H9 (cell line): ENCODE data around the gene RAI2. TPM values are rescaled to one million over a fixed set of nuclear protein-coding genes. Genes with fewer than 3 reads are reported as not detected.

ENCODE experiments used
- DNase-seq: peaks from one replicate; pipeline ENCODE4 v3.0.0-alpha.2; 2017
- H2AFZ ChIP-seq: one replicate; pipeline ENCODE4 v1.6.1; 2013; ENCODE audit warnings: mild to moderate bottlenecking, low read length, control low read depth, moderate library complexity
- H2AK5ac ChIP-seq: 2 replicates; pipeline ENCODE4 v1.6.1; 2013; ENCODE audit warnings: low read length, control low read depth, mixed read lengths; ENCODE audit not compliant: insufficient read length
- H2BK120ac ChIP-seq: one replicate; pipeline ENCODE4 v1.6.1; 2013; ENCODE audit warnings: low read depth, mild to moderate bottlenecking, low read length, control low read depth, inconsistent platforms; ENCODE audit not compliant: poor library complexity, severe bottlenecking
- H2BK12ac ChIP-seq: 2 replicates; pipeline ENCODE4 v1.6.1; 2013; ENCODE audit warnings: low read length, control low read depth, mixed read lengths, low read depth; ENCODE audit not compliant: insufficient read length
- H2BK15ac ChIP-seq: 2 replicates; pipeline ENCODE4 v1.6.1; 2013; ENCODE audit warnings: low read depth, low read length, control low read depth
- H2BK20ac ChIP-seq: one replicate; pipeline ENCODE4 v1.6.1; 2013; ENCODE audit warnings: low read depth, mild to moderate bottlenecking, low read length, control low read depth, inconsistent platforms; ENCODE audit not compliant: poor library complexity, severe bottlenecking
- H2BK5ac ChIP-seq: 2 replicates; pipeline ENCODE4 v1.6.1; 2013; ENCODE audit warnings: low read length, control low read depth, mixed read lengths; ENCODE audit not compliant: insufficient read length
- H3K14ac ChIP-seq: 2 replicates; pipeline ENCODE4 v1.6.1; 2013; ENCODE audit warnings: low read length, control low read depth; ENCODE audit not compliant: insufficient read depth
- H3K18ac ChIP-seq: 2 replicates; pipeline ENCODE4 v1.6.1; 2013; ENCODE audit warnings: low read depth, mild to moderate bottlenecking, mixed read lengths, low read length, control low read depth; ENCODE audit not compliant: insufficient read length
- H3K23ac ChIP-seq: 2 replicates; pipeline ENCODE4 v1.6.1; 2013; ENCODE audit warnings: low read length, control low read depth, mixed read lengths, low read depth; ENCODE audit not compliant: insufficient read length
- H3K23me2 ChIP-seq: 2 replicates; pipeline ENCODE4 v1.6.1; 2013; ENCODE audit warnings: low read depth, mild to moderate bottlenecking, mixed read lengths, low read length, control low read depth; ENCODE audit not compliant: insufficient read length, poor library complexity, severe bottlenecking
- H3K27ac ChIP-seq: 2 replicates; pipeline ENCODE4 v1.5.1; 2013; ENCODE audit warnings: low read length, control low read depth, mixed read lengths, low read depth; ENCODE audit not compliant: insufficient read length
- H3K27me3 ChIP-seq: 2 replicates; pipeline ENCODE4 v1.6.1; 2013; ENCODE audit warnings: low read length, control low read depth, inconsistent platforms; ENCODE audit not compliant: insufficient read depth
- H3K4ac ChIP-seq: 2 replicates; pipeline ENCODE4 v1.6.1; 2013; ENCODE audit warnings: low read depth, mild to moderate bottlenecking, control low read depth, inconsistent platforms, low read length, moderate library complexity
- H3K4me1 ChIP-seq: 2 replicates; pipeline ENCODE4 v1.6.1; 2013; ENCODE audit warnings: low read length, control low read depth, inconsistent platforms; ENCODE audit not compliant: insufficient read depth
- H3K4me2 ChIP-seq: 2 replicates; pipeline ENCODE4 v1.6.1; 2013; ENCODE audit warnings: low read length, control low read depth, mixed read lengths; ENCODE audit not compliant: insufficient read length, insufficient read depth
- H3K56ac ChIP-seq: 2 replicates; pipeline ENCODE4 v1.6.1; 2013; ENCODE audit warnings: low read depth, mild to moderate bottlenecking, mixed read lengths, low read length, control low read depth; ENCODE audit not compliant: insufficient read length
- H3K79me1 ChIP-seq: 2 replicates; pipeline ENCODE4 v1.6.1; 2013; ENCODE audit warnings: low read depth, mild to moderate bottlenecking, moderate library complexity, low read length, control low read depth, inconsistent platforms; ENCODE audit not compliant: insufficient read depth, poor library complexity, severe bottlenecking
- H3K79me2 ChIP-seq: 2 replicates; pipeline ENCODE4 v1.6.1; 2013; ENCODE audit warnings: low read length, control low read depth, inconsistent platforms; ENCODE audit not compliant: insufficient read depth
- H3K9ac ChIP-seq: 2 replicates; pipeline ENCODE4 v1.6.1; 2013; ENCODE audit warnings: low read length, control low read depth, mixed read lengths; ENCODE audit not compliant: insufficient read length; ENCODE audit errors: extremely low read depth
- H3K9me3 ChIP-seq: one replicate; pipeline ENCODE4 v1.6.1; 2013; ENCODE audit warnings: low read depth, low read length, inconsistent platforms; ENCODE audit not compliant: control insufficient read depth
- H3T11ph ChIP-seq: one replicate; pipeline ENCODE4 v1.6.1; 2013; ENCODE audit warnings: mild to moderate bottlenecking, low read length, control low read depth, inconsistent platforms
- H4K20me1 ChIP-seq: one replicate; pipeline ENCODE4 v1.6.1; 2013; ENCODE audit not compliant: control insufficient read depth, insufficient read length, insufficient read depth
- H4K5ac ChIP-seq: 2 replicates; pipeline ENCODE4 v1.6.1; 2013; ENCODE audit warnings: low read depth, mild to moderate bottlenecking, mixed read lengths, low read length, control low read depth; ENCODE audit not compliant: insufficient read length
- H4K8ac ChIP-seq: replicated peaks from 2 replicates; pipeline ENCODE4 v1.6.1; 2013; ENCODE audit warnings: low read length, control low read depth, mixed read lengths, low read depth; ENCODE audit not compliant: insufficient read length
- H4K91ac ChIP-seq: 2 replicates; pipeline ENCODE4 v1.6.1; 2013; ENCODE audit warnings: low read depth, mild to moderate bottlenecking, moderate library complexity, mixed read lengths, low read length, control low read depth; ENCODE audit not compliant: insufficient read length
- H3K27ac Mint-ChIP-seq, 3 experiments: 2 replicates in 2 of 3; 3 replicates in 1 of 3; pipeline ENCODE4 v1.8.0; 2020 to 2021; ENCODE audit warnings: mixed read lengths in 3 of 3, mild to moderate bottlenecking in 1 of 3, moderate library complexity in 1 of 3
- H3K27me3 Mint-ChIP-seq: 2 replicates; pipeline ENCODE4 v1.8.0; 2021; ENCODE audit warnings: low read depth, mild to moderate bottlenecking, moderate library complexity, mixed read lengths
- H3K36me3 Mint-ChIP-seq, 3 experiments: 2 replicates in 2 of 3; 3 replicates in 1 of 3; pipeline ENCODE4 v1.8.0; 2020 to 2021; ENCODE audit warnings: low read depth in 3 of 3, mixed read lengths in 3 of 3; ENCODE audit not compliant: insufficient read depth in 1 of 3
- H3K4me1 Mint-ChIP-seq, 2 experiments: 2 replicates each; pipeline ENCODE4 v1.8.0; 2020; ENCODE audit warnings: mixed read lengths in 2 of 2
- H3K4me3 Mint-ChIP-seq, 2 experiments: 2 replicates in 1 of 2; 3 replicates in 1 of 2; pipeline ENCODE4 v1.8.0; 2020 to 2021; ENCODE audit warnings: mild to moderate bottlenecking in 2 of 2, mixed read lengths in 2 of 2, moderate library complexity in 1 of 2
- H3K9me3 Mint-ChIP-seq, 2 experiments: 2 replicates in 1 of 2; 3 replicates in 1 of 2; pipeline ENCODE4 v1.8.0; 2020; ENCODE audit warnings: mild to moderate bottlenecking in 2 of 2, mixed read lengths in 2 of 2, moderate library complexity in 1 of 2
- CTCF ChIP-seq: fragments of 200-600 bp; sonication (generic); conservative IDR thresholded peaks from 3 replicates; pipeline ENCODE4 v1.8.0; 2021; ENCODE audit warnings: antibody characterized with exemption, mild to moderate bottlenecking
- WGBS: extraction: QIAGEN DNeasy Blood & Tissue Kit; methylation state at CpG from one replicate; pipeline ENCODE4 v1.1.7; 2013; ENCODE audit warnings: missing lambda C conversion rate, low lambda C conversion rate, mixed read lengths; ENCODE audit not compliant: insufficient read length; ENCODE audit errors: extremely low coverage; 5-methylcytosine and 5-hydroxymethylcytosine counted together
- total RNA-seq: library from RNA; stranded (reverse); gene quantifications from 2 replicates; pipeline ENCODE4 v1.2.1, GENCODE V29; 2021

Gene RAI2
- total RNA-seq, 1 experiment from 2014 or later, result 0.72 TPM

- no CpG with 5 or more reads among the region's 23 CpGs for WGBS
- Histone ChIP-seq H3K9ac (no peak overlapping the region), H4K91ac (no peak overlapping the region), H4K5ac (no peak overlapping the region), H2AK5ac (no peak overlapping the region), H3K4ac (no peak overlapping the region), H3K23ac (no peak overlapping the region), H2BK120ac (no peak overlapping the region), H3K79me1 (no peaks in the 10 kb centered on the region), H4K20me1 (no peaks in the 10 kb centered on the region), H2BK12ac (no peak overlapping the region), H3K4me2 (peak overlapping the region; percentile 87), H3K56ac (no peak overlapping the region), H3K23me2 (peaks cover 6% of the 10 kb centered on the region), H2BK5ac (no peak overlapping the region), H3K27ac (no peak overlapping the region), H2BK20ac (no peak overlapping the region), H3K4me1 (peaks cover 2% of the 10 kb centered on the region; the same call in 1 of the 2 replicates), H3K14ac (no peak overlapping the region), H3K18ac (no peak overlapping the region), H4K8ac (no peak overlapping the region), H3K27me3 (peaks cover 29% of the 10 kb centered on the region; the same call in 1 of the 2 replicates), H3K9me3 (no peaks in the 10 kb centered on the region), H2BK15ac (no peak overlapping the region), H3K79me2 (no peaks in the 10 kb centered on the region), H3T11ph (no peak overlapping the region), H2AFZ (no peak overlapping the region)
- no peak for DNase-seq
- TF ChIP-seq CTCF, result no peak
- no peak overlapping the region; a peak in 1 of 7 replicates for H3K27ac Mint-ChIP-seq
- peaks cover 91% of the 10 kb centered on the region for H3K27me3 Mint-ChIP-seq
- H3K4me1 Mint-ChIP-seq, result peaks cover 16 to 22% of the 10 kb centered on the region in 2 experiments
- peak overlapping the region; percentile 59 to 89 for H3K4me3 Mint-ChIP-seq
- peaks cover 0 to 7% (median 0%) of the 10 kb centered on the region in 3 experiments; a peak in 2 of 7 replicates for H3K36me3 Mint-ChIP-seq
- H3K9me3 Mint-ChIP-seq, result peaks cover 57 to 65% of the 10 kb centered on the region in 2 experiments
Observed at GRCh38 chrX:17859609-17860178, 1.4 kb downstream of the RAI2 start.
